Measurements from ENCODE around the gene TBX2. TPM values are rescaled to one million over a fixed set of nuclear protein-coding genes. Genes with fewer than 3 reads are reported as not detected.
"Not testable (repeated sequence)": the region's sequence is repeated elsewhere in the genome, so short reads cannot be mapped to it uniquely, and the experiment has no call there.

Gene TBX2
- total RNA-seq, 6 donors from 2014 or later: 22.4 to 130 (median 92.7) TPM

DNA sequence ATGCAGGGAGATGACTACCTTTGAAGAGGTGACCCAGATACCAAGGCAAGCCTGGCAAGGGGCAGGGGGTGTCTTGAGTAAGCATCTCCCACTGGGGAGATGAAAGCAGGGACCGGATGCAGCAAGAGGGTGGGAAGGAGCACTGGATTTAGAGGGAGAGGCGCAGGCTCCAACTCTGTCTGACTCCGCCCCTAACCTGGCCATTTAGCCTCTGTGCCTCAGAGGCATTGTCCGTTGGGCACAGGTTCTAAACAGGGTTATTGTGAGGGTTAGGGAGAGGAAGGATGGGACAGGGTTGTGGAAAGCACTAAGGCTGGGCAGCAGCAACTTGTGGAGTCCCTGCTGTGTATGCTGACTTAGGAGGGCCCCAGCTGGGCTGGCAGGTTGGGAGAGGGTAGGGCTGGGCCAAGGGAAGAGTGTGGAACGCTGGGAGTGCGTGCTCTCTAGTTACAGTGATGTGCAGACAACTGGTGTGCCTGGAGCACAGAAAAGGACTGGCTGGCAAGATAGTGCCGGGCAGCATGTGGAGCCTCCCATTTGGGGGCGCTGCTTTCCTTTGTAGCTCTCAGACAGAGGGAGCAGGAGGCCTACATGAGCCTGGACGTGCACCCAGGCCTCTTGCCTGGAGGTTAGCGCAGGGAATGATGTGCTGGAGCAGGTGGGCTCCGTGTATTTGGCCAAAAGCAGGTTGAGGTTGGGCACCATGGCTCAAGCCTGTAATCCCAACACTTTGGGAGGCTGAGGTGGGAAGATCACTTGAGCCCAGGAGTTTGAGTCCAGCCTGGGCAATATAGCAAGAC is 26.2 kb downstream of the TBX2 start:
- ATAC-seq (ENCODE audit: low FRiP score in 2 of 2): no peak

GRCh38 chr17:61426482-61427304 is 27.1 kb downstream of the TBX2 start:
- 83 to 87% methylated on average over 10 of the region's 10 CpGs for WGBS, 2 donors
- no peak for ATAC-seq (ENCODE audit: low FRiP score in 2 of 2)
- H3K9me3 ChIP-seq: no peaks in the 10 kb centered on the region
- no peak for DNase-seq
- TF ChIP-seq EP300 (IDR thresholded peaks at IDR 0.05): no peak
- TF ChIP-seq POLR2AphosphoS5 (IDR thresholded peaks at IDR 0.05): no peak
- TF ChIP-seq POLR2A (IDR thresholded peaks at IDR 0.05): no peak
- no peak for TF ChIP-seq CTCF (IDR thresholded peaks at IDR 0.05)
- H3K27me3 ChIP-seq: no peaks in the 10 kb centered on the region
- no peak overlapping the region for H3K27ac ChIP-seq
- H3K4me1 ChIP-seq: no peaks in the 10 kb centered on the region
- no peaks in the 10 kb centered on the region for H3K36me3 ChIP-seq
- no peak overlapping the region for H3K4me3 ChIP-seq

More for the DNA sequence above, 26.2 kb downstream of the TBX2 start:
- Histone ChIP-seq H3K4me3 (no peak overlapping the region), H3K27me3 (no peaks in the 10 kb centered on the region), H3K4me1 (no peaks in the 10 kb centered on the region), H3K36me3 (no peaks in the 10 kb centered on the region), H3K27ac (no peak overlapping the region), H3K9me3 (no peaks in the 10 kb centered on the region)
- TF ChIP-seq POLR2AphosphoS5 (IDR thresholded peaks at IDR 0.05) (no peak), CTCF (IDR thresholded peaks at IDR 0.05) (no peak), EP300 (IDR thresholded peaks at IDR 0.05) (no peak), POLR2A (IDR thresholded peaks at IDR 0.05) (no peak)
- 67 to 69% methylated on average over 11 of the region's 11 CpGs for WGBS, 2 donors
- DNase-seq: no peak

- no peaks in the 10 kb centered on the region for H3K36me3 ChIP-seq
- DNase-seq (no peak), ATAC-seq (ENCODE audit: low FRiP score in 2 of 2) (no peak)
- TF ChIP-seq POLR2A (IDR thresholded peaks at IDR 0.05): no peak
- no peak for TF ChIP-seq EP300 (IDR thresholded peaks at IDR 0.05)
- TF ChIP-seq POLR2AphosphoS5 (IDR thresholded peaks at IDR 0.05): no peak
- TF ChIP-seq CTCF (IDR thresholded peaks at IDR 0.05): no peak
- H3K27ac ChIP-seq: no peak overlapping the region
- H3K4me1 ChIP-seq: no peaks in the 10 kb centered on the region
- no peaks in the 10 kb centered on the region for H3K9me3 ChIP-seq
- H3K4me3 ChIP-seq: no peak overlapping the region
- H3K27me3 ChIP-seq: no peaks in the 10 kb centered on the region
Observed at GRCh38 chr17:61427567-61427966, 27.9 kb downstream of the TBX2 start.

GRCh38 chr17:61429274-61429673 is 29.6 kb downstream of the TBX2 start:
- H3K27me3 ChIP-seq: no peaks in the 10 kb centered on the region
- H3K9me3 ChIP-seq: no peaks in the 10 kb centered on the region
- 67 to 75% methylated on average over 1 of the region's 1 CpG for WGBS, 2 donors
- DNase-seq (no peak), ATAC-seq (ENCODE audit: low FRiP score in 2 of 2) (no peak)
- H3K4me1 ChIP-seq: no peaks in the 10 kb centered on the region
- no peak overlapping the region for H3K27ac ChIP-seq
- H3K36me3 ChIP-seq: no peaks in the 10 kb centered on the region
- no peak overlapping the region for H3K4me3 ChIP-seq
- TF ChIP-seq POLR2AphosphoS5 (IDR thresholded peaks at IDR 0.05) (no peak), EP300 (IDR thresholded peaks at IDR 0.05) (no peak), CTCF (IDR thresholded peaks at IDR 0.05) (no peak), POLR2A (IDR thresholded peaks at IDR 0.05) (no peak)

- not testable (repeated sequence) for H3K9me3 ChIP-seq; H3K36me3 ChIP-seq; H3K4me3 ChIP-seq; DNase-seq; H3K27ac ChIP-seq; H3K4me1 ChIP-seq; H3K27me3 ChIP-seq; ATAC-seq (ENCODE audit: low FRiP score in 2 of 2)
- WGBS, 2 donors: 91 to 92% methylated on average over 6 of the region's 6 CpGs
Observed at GRCh38 chr17:61429831-61430230, 30.2 kb downstream of the TBX2 start.
